Measurements from ENCODE around the gene SSH3. TPM values are rescaled to one million over a fixed set of nuclear protein-coding genes. Genes with fewer than 3 reads are reported as not detected.

The SSH3 gene
- total RNA-seq, 2 donors from 2014 or later = 14.7 to 23.6 TPM

DNA sequence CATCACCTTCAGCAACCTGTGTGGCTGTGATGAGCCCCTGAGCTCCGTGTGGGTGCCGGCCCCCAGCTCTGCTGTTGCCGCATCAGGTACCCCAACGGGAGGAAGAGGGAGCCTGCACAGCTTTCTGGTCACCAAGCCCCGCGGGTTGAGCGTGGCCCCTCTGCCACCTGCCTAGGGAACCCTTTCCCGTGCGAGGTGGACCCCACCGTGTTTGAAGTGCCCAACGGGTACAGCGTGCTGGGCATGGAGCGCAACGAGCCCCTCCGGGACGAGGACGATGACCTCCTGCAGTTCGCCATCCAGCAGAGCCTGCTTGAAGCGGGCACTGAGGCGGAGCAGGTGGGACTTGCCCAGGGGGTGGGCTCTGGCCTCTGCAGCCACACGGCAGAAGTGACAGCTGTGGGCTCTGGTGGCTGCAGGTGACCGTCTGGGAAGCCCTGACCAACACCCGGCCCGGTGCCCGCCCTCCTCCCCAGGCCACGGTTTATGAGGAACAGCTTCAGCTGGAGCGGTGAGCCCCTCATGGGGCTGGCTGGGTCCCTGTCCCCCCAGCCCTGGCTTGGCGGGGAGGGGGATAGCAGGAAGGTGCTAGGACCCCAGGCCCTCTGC is 1.9 kb upstream of the SSH3 start:
- DNase-seq (ENCODE audit: low spot score) = no peak
- peaks cover 41% of the 10 kb centered on the region for H3K36me3 ChIP-seq
- TF ChIP-seq CTCF (IDR thresholded peaks at IDR 0.05) = no peak
- peak overlapping the region; percentile 81 to 82 for H3K27ac ChIP-seq
- peaks cover 0 to 31% of the 10 kb centered on the region in 2 donors for H3K4me1 ChIP-seq
- H3K4me3 ChIP-seq = no peak overlapping the region
- H3K27me3 ChIP-seq = no peaks in the 10 kb centered on the region
- H3K9me3 ChIP-seq = no peaks in the 10 kb centered on the region

- Histone ChIP-seq H3K4me1 (peaks cover 0 to 31% of the 10 kb centered on the region in 2 donors), H3K36me3 (peaks cover 35% of the 10 kb centered on the region), H3K27ac (peak overlapping the region; percentile 81 to 82), H3K27me3 (no peaks in the 10 kb centered on the region), H3K4me3 (peak overlapping the region in 1 of 2 donors; percentile 94), H3K9me3 (no peaks in the 10 kb centered on the region)
- peak; percentile 77 for DNase-seq (ENCODE audit: low spot score)
- TF ChIP-seq CTCF (IDR thresholded peaks at IDR 0.05) = no peak
Observed at GRCh38 chr11:67301951-67302516, 1.3 kb upstream of the SSH3 start.

DNA sequence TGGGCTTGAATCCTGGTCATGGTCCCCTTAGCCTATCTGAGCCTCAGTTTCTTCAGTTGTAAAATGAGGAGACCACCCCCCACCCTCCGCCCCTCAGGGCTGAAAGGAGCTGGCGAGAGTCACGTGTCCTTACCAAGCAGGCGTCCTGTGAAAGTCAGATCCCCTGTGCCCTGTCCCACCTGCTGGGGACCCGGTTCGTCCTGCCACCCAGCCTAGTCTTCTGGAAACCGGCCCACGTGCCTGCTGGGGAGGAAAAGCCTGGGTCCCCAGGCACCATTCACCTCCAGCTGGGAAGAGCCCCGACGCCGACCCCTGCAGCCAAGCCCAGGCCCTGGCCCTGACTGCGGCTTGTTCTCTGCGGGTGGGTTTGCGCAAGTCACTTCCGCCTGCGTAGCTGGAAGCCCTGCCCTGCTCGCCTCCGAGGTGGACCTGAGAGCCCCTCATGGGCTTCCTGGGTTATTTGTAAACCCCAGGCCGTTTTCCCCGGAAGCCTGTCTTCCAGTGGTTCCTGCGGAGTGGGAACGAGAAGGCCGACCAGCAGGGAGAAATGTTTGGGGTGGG is 679 bp upstream of the SSH3 start:
- peak overlapping the region; percentile 74 to 94 for H3K4me3 ChIP-seq
- H3K36me3 ChIP-seq = peaks cover 32% of the 10 kb centered on the region
- peak overlapping the region; percentile 81 to 82 for H3K27ac ChIP-seq
- no peak for TF ChIP-seq CTCF (IDR thresholded peaks at IDR 0.05)
- peaks cover 0 to 31% of the 10 kb centered on the region in 2 donors for H3K4me1 ChIP-seq
- H3K27me3 ChIP-seq = no peaks in the 10 kb centered on the region
- H3K9me3 ChIP-seq = no peaks in the 10 kb centered on the region
- no peak for DNase-seq (ENCODE audit: low spot score)

- Histone ChIP-seq H3K4me1 (peaks cover 0 to 31% of the 10 kb centered on the region in 2 donors), H3K36me3 (peaks cover 28% of the 10 kb centered on the region), H3K9me3 (no peaks in the 10 kb centered on the region), H3K4me3 (peak overlapping the region; percentile 74 to 94), H3K27ac (peak overlapping the region; percentile 81 to 82), H3K27me3 (no peaks in the 10 kb centered on the region)
- no peak for DNase-seq (ENCODE audit: low spot score)
- no peak for TF ChIP-seq CTCF (IDR thresholded peaks at IDR 0.05)
Observed at GRCh38 chr11:67303835-67304411, 593 bp downstream of the SSH3 start.

GRCh38 chr11:67304511-67305113 is 1.3 kb downstream of the SSH3 start:
- Histone ChIP-seq H3K36me3 (peaks cover 28% of the 10 kb centered on the region), H3K27me3 (no peaks in the 10 kb centered on the region), H3K9me3 (no peaks in the 10 kb centered on the region), H3K4me3 (peak overlapping the region; percentile 74 to 94), H3K27ac (peak overlapping the region in 1 of 2 donors; percentile 82), H3K4me1 (peaks cover 0 to 31% of the 10 kb centered on the region in 2 donors)
- no peak for TF ChIP-seq CTCF (IDR thresholded peaks at IDR 0.05)
- no peak for DNase-seq (ENCODE audit: low spot score)

Data from right atrium auricular region (tissue), 2 donors.